OCI-LY7 (cell line): ENCODE data around the gene KHSRP. TPM values are rescaled to one million over a fixed set of nuclear protein-coding genes. Genes with fewer than 3 reads are reported as not detected.

Experiments
- BruUV-seq: library from RNA; stranded (reverse); fragments of 400-500 nt; replicated peaks from 2 replicates; lab custom pipeline; 2021; lab: Mats Ljungman, UMichigan
- CTCF ChIA-PET: fragments of 300-600 bp; sonication (Branson Sonifier 250); formaldehyde crosslinking; loops from one replicate; lab custom pipeline; 2022; ENCODE audit warnings: antibody characterized with exemption; ENCODE audit not compliant: unreplicated experiment; lab: Charles Lee
- POLR2A ChIA-PET: fragments of 300-600 bp; sonication (Branson Sonifier 250); formaldehyde crosslinking; loops from one replicate; lab custom pipeline; 2022; ENCODE audit warnings: antibody characterized with exemption; lab: Charles Lee
- DNase-seq: peaks from one replicate; pipeline ENCODE4 v3.0.0-alpha.2; 2015; ENCODE audit warnings: low spot score
- H2AFZ ChIP-seq: fragments of 200-600 bp; sonication (generic), shearing (Covaris generic); 2 replicates; pipeline ENCODE4 v1.6.1; 2014; ENCODE audit warnings: mild to moderate bottlenecking, antibody characterized with exemption, low read length, moderate library complexity
- H3K27ac ChIP-seq: fragments of 200-600 bp; sonication (generic); 2 replicates; pipeline ENCODE4 v1.5.1; 2014; ENCODE audit warnings: mixed run types, low read depth, mild to moderate bottlenecking, moderate library complexity, low read length, inconsistent platforms; ENCODE audit not compliant: poor library complexity, severe bottlenecking
- H3K36me3 ChIP-seq: fragments of 200-600 bp; sonication (generic); 2 replicates; pipeline ENCODE4 v1.6.1; 2014; ENCODE audit warnings: mild to moderate bottlenecking, antibody characterized with exemption, low read length, moderate library complexity, mixed read lengths; ENCODE audit not compliant: insufficient read depth
- H3K4me1 ChIP-seq: fragments of 200-600 bp; sonication (generic); 2 replicates; pipeline ENCODE4 v1.5.1; 2014; ENCODE audit warnings: mild to moderate bottlenecking, low read length; ENCODE audit not compliant: insufficient read depth, poor library complexity, severe bottlenecking
- H3K4me2 ChIP-seq: fragments of 200-600 bp; sonication (generic); 2 replicates; pipeline ENCODE4 v1.6.1; 2014; ENCODE audit warnings: mild to moderate bottlenecking, low read length
- H3K4me3 ChIP-seq: fragments of 200-600 bp; sonication (generic); 2 replicates; pipeline ENCODE4 v1.5.1; 2014; ENCODE audit warnings: mild to moderate bottlenecking, low read depth, low read length; ENCODE audit not compliant: poor library complexity, severe bottlenecking
- H3K79me2 ChIP-seq: fragments of 200-600 bp; sonication (generic); 2 replicates; pipeline ENCODE4 v1.6.1; 2016; ENCODE audit warnings: low read depth, mild to moderate bottlenecking, low read length, moderate library complexity, mixed read lengths; ENCODE audit not compliant: insufficient read depth
- H3K9me2 ChIP-seq: fragments of 200-600 bp; sonication (generic); 2 replicates; pipeline ENCODE4 v1.6.1; 2016; ENCODE audit warnings: mild to moderate bottlenecking, low read length, mixed read lengths; ENCODE audit not compliant: insufficient read depth
- H3K9me3 ChIP-seq: fragments of 200-600 bp; sonication (generic); 2 replicates; pipeline ENCODE4 v1.6.1; 2014; ENCODE audit warnings: mild to moderate bottlenecking, mixed run types, low read length, mixed read lengths
- H4K20me1 ChIP-seq: fragments of 200-600 bp; sonication (generic); 2 replicates; pipeline ENCODE4 v1.6.1; 2014; ENCODE audit warnings: mild to moderate bottlenecking, antibody characterized with exemption, low read length, moderate library complexity, mixed read lengths; ENCODE audit not compliant: insufficient read depth
- CTCF ChIP-seq: fragments of 200-600 bp; sonication (generic); conservative IDR thresholded peaks from 2 replicates; pipeline ENCODE4 v1.5.1; 2014; ENCODE audit warnings: mild to moderate bottlenecking, antibody characterized with exemption, low read length, moderate library complexity, mixed read lengths
- EZH2phosphoT487 ChIP-seq: fragments of 200-600 bp; sonication (generic); IDR thresholded peaks from 2 replicates; pipeline ENCODE4 v1.6.1; 2018; ENCODE audit warnings: low read depth, borderline replicate concordance, mild to moderate bottlenecking, mixed run types, antibody characterized with exemption, low read length, moderate library complexity, mixed read lengths
- intact Hi-C: fragments of 100-400 bp; cut with micrococcal nuclease; formaldehyde crosslinking; loops from one replicate; pipeline ENCODE4 v1.10.0; 2022; ENCODE audit not compliant: unreplicated experiment
- total RNA-seq, 2 experiments: library from RNA; depleted of rRNA in 1 of 2; stranded (reverse); fragments of >200 nt in 1 of 2; shearing (Covaris generic) in 1 of 2; gene quantifications; 2 replicates each; pipeline ENCODE4 v1.2.3, GENCODE V29; 2014 to 2022

Gene KHSRP
- total RNA-seq, 2 experiments from 2014 or later, result 255 to 499 TPM

DNA sequence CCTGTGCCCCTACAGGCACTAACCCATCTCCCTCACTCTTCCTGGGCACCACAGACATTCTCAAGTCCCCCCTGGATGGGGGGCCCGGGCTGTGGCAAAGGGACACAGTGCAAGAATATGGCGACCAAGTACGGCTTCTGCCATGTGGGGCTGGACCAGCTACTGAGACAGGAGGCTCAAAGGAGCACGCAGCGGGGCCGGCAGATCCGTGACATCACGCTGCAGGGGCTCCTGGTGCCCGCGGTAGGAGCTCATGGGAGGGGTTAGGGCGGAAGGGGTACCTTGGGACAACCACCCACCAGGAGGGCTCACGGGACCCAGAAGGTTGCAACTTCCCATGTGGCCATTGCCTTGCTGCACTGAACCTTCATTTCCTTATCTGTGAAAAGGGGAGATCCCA, 28.3 kb downstream of the KHSRP start:
- no peak overlapping the region for H3K4me2 ChIP-seq
- H3K9me2 ChIP-seq, result no peaks in the 10 kb centered on the region
- TF ChIP-seq CTCF (no peak), EZH2phosphoT487 (no peak)
- H3K79me2 ChIP-seq, result peaks cover 15% of the 10 kb centered on the region
- ChIA-PET POLR2A (no interaction called here), CTCF (no interaction called here)
- peaks cover 14% of the 10 kb centered on the region for H3K4me1 ChIP-seq
- no TSS peak for BruUV-seq
- H3K36me3 ChIP-seq, result peaks cover 7% of the 10 kb centered on the region; the same call in 1 of the 2 replicates
- H3K9me3 ChIP-seq, result no peaks in the 10 kb centered on the region
- no peak overlapping the region for H3K4me3 ChIP-seq
- DNase-seq, result no peak
- intact Hi-C loops, result loop anchor here (10.0 kb wide), 1 partner anchor 108 kb away; the partner anchor contains the start of gene TUBB4A
- no peaks in the 10 kb centered on the region for H4K20me1 ChIP-seq
- no peak overlapping the region for H2AFZ ChIP-seq
- no peak overlapping the region for H3K27ac ChIP-seq

GRCh38 chr19:6394831-6395230, 29.8 kb downstream of the KHSRP start:
- no peaks in the 10 kb centered on the region for H4K20me1 ChIP-seq
- H2AFZ ChIP-seq, result no peak overlapping the region
- H3K79me2 ChIP-seq, result peaks cover 15% of the 10 kb centered on the region
- H3K36me3 ChIP-seq, result peaks cover 14% of the 10 kb centered on the region
- POLR2A ChIA-PET, result no interaction called here
- H3K27ac ChIP-seq, result no peak overlapping the region
- no peak for DNase-seq
- CTCF ChIA-PET, result no interaction called here
- intact Hi-C loops, result loop anchor here (10.0 kb wide), 1 partner anchor 110 kb away; the partner anchor contains the start of gene TUBB4A
- peaks cover 14% of the 10 kb centered on the region for H3K4me1 ChIP-seq
- no peak overlapping the region for H3K4me2 ChIP-seq
- H3K9me2 ChIP-seq, result no peaks in the 10 kb centered on the region
- no peak overlapping the region for H3K4me3 ChIP-seq
- BruUV-seq, result no TSS peak
- no peak for TF ChIP-seq CTCF
- TF ChIP-seq EZH2phosphoT487, result no peak
- no peaks in the 10 kb centered on the region for H3K9me3 ChIP-seq

GRCh38 chr19:6393983-6394412, 30.6 kb downstream of the KHSRP start:
- H3K9me2 ChIP-seq, result no peaks in the 10 kb centered on the region
- BruUV-seq, result no TSS peak
- no peak for DNase-seq

More at GRCh38 chr19:6393983-6394412, 30.6 kb downstream of the KHSRP start:
- CTCF ChIA-PET, result no interaction called here
- Histone ChIP-seq H3K79me2 (peaks cover 15% of the 10 kb centered on the region), H3K9me3 (no peaks in the 10 kb centered on the region), H3K4me1 (peaks cover 14% of the 10 kb centered on the region), H4K20me1 (no peaks in the 10 kb centered on the region), H3K27ac (peak overlapping the region; percentile 44), H3K36me3 (peaks cover 21% of the 10 kb centered on the region), H3K4me3 (peak overlapping the region; percentile 81), H2AFZ (peak overlapping the region; percentile 97), H3K4me2 (peak overlapping the region; percentile 91)
- TF ChIP-seq CTCF (no peak), EZH2phosphoT487 (no peak)
- intact Hi-C loops, result loop anchor here (10.0 kb wide), 1 partner anchor 111 kb away; the partner anchor contains the start of gene TUBB4A
- POLR2A ChIA-PET, result interaction anchor here (0.7 kb wide), 1 partner anchor 88 kb away, joined by 4 read pairs; the partner anchor contains the start of gene DENND1C
